H9 (cell line): ENCODE measurements around the gene GPD2. TPM values are rescaled to one million over a fixed set of nuclear protein-coding genes. Genes with fewer than 3 reads are reported as not detected.

Experiments
- DNase-seq: peaks from one replicate; pipeline ENCODE4 v3.0.0-alpha.2; 2017
- H2AFZ ChIP-seq: one replicate; pipeline ENCODE4 v1.6.1; 2013; ENCODE audit warnings: mild to moderate bottlenecking, low read length, control low read depth, moderate library complexity
- H2AK5ac ChIP-seq: 2 replicates; pipeline ENCODE4 v1.6.1; 2013; ENCODE audit warnings: low read length, control low read depth, mixed read lengths; ENCODE audit not compliant: insufficient read length
- H2BK120ac ChIP-seq: one replicate; pipeline ENCODE4 v1.6.1; 2013; ENCODE audit warnings: low read depth, mild to moderate bottlenecking, low read length, control low read depth, inconsistent platforms; ENCODE audit not compliant: poor library complexity, severe bottlenecking
- H2BK12ac ChIP-seq: 2 replicates; pipeline ENCODE4 v1.6.1; 2013; ENCODE audit warnings: low read length, control low read depth, mixed read lengths, low read depth; ENCODE audit not compliant: insufficient read length
- H2BK15ac ChIP-seq: 2 replicates; pipeline ENCODE4 v1.6.1; 2013; ENCODE audit warnings: low read depth, low read length, control low read depth
- H2BK20ac ChIP-seq: one replicate; pipeline ENCODE4 v1.6.1; 2013; ENCODE audit warnings: low read depth, mild to moderate bottlenecking, low read length, control low read depth, inconsistent platforms; ENCODE audit not compliant: poor library complexity, severe bottlenecking
- H2BK5ac ChIP-seq: 2 replicates; pipeline ENCODE4 v1.6.1; 2013; ENCODE audit warnings: low read length, control low read depth, mixed read lengths; ENCODE audit not compliant: insufficient read length
- H3K14ac ChIP-seq: 2 replicates; pipeline ENCODE4 v1.6.1; 2013; ENCODE audit warnings: low read length, control low read depth; ENCODE audit not compliant: insufficient read depth
- H3K18ac ChIP-seq: 2 replicates; pipeline ENCODE4 v1.6.1; 2013; ENCODE audit warnings: low read depth, mild to moderate bottlenecking, mixed read lengths, low read length, control low read depth; ENCODE audit not compliant: insufficient read length
- H3K23ac ChIP-seq: 2 replicates; pipeline ENCODE4 v1.6.1; 2013; ENCODE audit warnings: low read length, control low read depth, mixed read lengths, low read depth; ENCODE audit not compliant: insufficient read length
- H3K23me2 ChIP-seq: 2 replicates; pipeline ENCODE4 v1.6.1; 2013; ENCODE audit warnings: low read depth, mild to moderate bottlenecking, mixed read lengths, low read length, control low read depth; ENCODE audit not compliant: insufficient read length, poor library complexity, severe bottlenecking
- H3K27ac ChIP-seq: 2 replicates; pipeline ENCODE4 v1.5.1; 2013; ENCODE audit warnings: low read length, control low read depth, mixed read lengths, low read depth; ENCODE audit not compliant: insufficient read length
- H3K27me3 ChIP-seq: 2 replicates; pipeline ENCODE4 v1.6.1; 2013; ENCODE audit warnings: low read length, control low read depth, inconsistent platforms; ENCODE audit not compliant: insufficient read depth
- H3K4ac ChIP-seq: 2 replicates; pipeline ENCODE4 v1.6.1; 2013; ENCODE audit warnings: low read depth, mild to moderate bottlenecking, control low read depth, inconsistent platforms, low read length, moderate library complexity
- H3K4me1 ChIP-seq: 2 replicates; pipeline ENCODE4 v1.6.1; 2013; ENCODE audit warnings: low read length, control low read depth, inconsistent platforms; ENCODE audit not compliant: insufficient read depth
- H3K4me2 ChIP-seq: 2 replicates; pipeline ENCODE4 v1.6.1; 2013; ENCODE audit warnings: low read length, control low read depth, mixed read lengths; ENCODE audit not compliant: insufficient read length, insufficient read depth
- H3K56ac ChIP-seq: 2 replicates; pipeline ENCODE4 v1.6.1; 2013; ENCODE audit warnings: low read depth, mild to moderate bottlenecking, mixed read lengths, low read length, control low read depth; ENCODE audit not compliant: insufficient read length
- H3K79me1 ChIP-seq: 2 replicates; pipeline ENCODE4 v1.6.1; 2013; ENCODE audit warnings: low read depth, mild to moderate bottlenecking, moderate library complexity, low read length, control low read depth, inconsistent platforms; ENCODE audit not compliant: insufficient read depth, poor library complexity, severe bottlenecking
- H3K79me2 ChIP-seq: 2 replicates; pipeline ENCODE4 v1.6.1; 2013; ENCODE audit warnings: low read length, control low read depth, inconsistent platforms; ENCODE audit not compliant: insufficient read depth
- H3K9ac ChIP-seq: 2 replicates; pipeline ENCODE4 v1.6.1; 2013; ENCODE audit warnings: low read length, control low read depth, mixed read lengths; ENCODE audit not compliant: insufficient read length; ENCODE audit errors: extremely low read depth
- H3K9me3 ChIP-seq: one replicate; pipeline ENCODE4 v1.6.1; 2013; ENCODE audit warnings: low read depth, low read length, inconsistent platforms; ENCODE audit not compliant: control insufficient read depth
- H3T11ph ChIP-seq: one replicate; pipeline ENCODE4 v1.6.1; 2013; ENCODE audit warnings: mild to moderate bottlenecking, low read length, control low read depth, inconsistent platforms
- H4K20me1 ChIP-seq: one replicate; pipeline ENCODE4 v1.6.1; 2013; ENCODE audit not compliant: control insufficient read depth, insufficient read length, insufficient read depth
- H4K5ac ChIP-seq: 2 replicates; pipeline ENCODE4 v1.6.1; 2013; ENCODE audit warnings: low read depth, mild to moderate bottlenecking, mixed read lengths, low read length, control low read depth; ENCODE audit not compliant: insufficient read length
- H4K8ac ChIP-seq: replicated peaks from 2 replicates; pipeline ENCODE4 v1.6.1; 2013; ENCODE audit warnings: low read length, control low read depth, mixed read lengths, low read depth; ENCODE audit not compliant: insufficient read length
- H4K91ac ChIP-seq: 2 replicates; pipeline ENCODE4 v1.6.1; 2013; ENCODE audit warnings: low read depth, mild to moderate bottlenecking, moderate library complexity, mixed read lengths, low read length, control low read depth; ENCODE audit not compliant: insufficient read length
- H3K27ac Mint-ChIP-seq, 3 experiments: 2 replicates in 2 of 3; 3 replicates in 1 of 3; pipeline ENCODE4 v1.8.0; 2020 to 2021; ENCODE audit warnings: mixed read lengths in 3 of 3, mild to moderate bottlenecking in 1 of 3, moderate library complexity in 1 of 3
- H3K27me3 Mint-ChIP-seq: 2 replicates; pipeline ENCODE4 v1.8.0; 2021; ENCODE audit warnings: low read depth, mild to moderate bottlenecking, moderate library complexity, mixed read lengths
- H3K36me3 Mint-ChIP-seq, 3 experiments: 2 replicates in 2 of 3; 3 replicates in 1 of 3; pipeline ENCODE4 v1.8.0; 2020 to 2021; ENCODE audit warnings: low read depth in 3 of 3, mixed read lengths in 3 of 3; ENCODE audit not compliant: insufficient read depth in 1 of 3
- H3K4me1 Mint-ChIP-seq, 2 experiments: 2 replicates each; pipeline ENCODE4 v1.8.0; 2020; ENCODE audit warnings: mixed read lengths in 2 of 2
- H3K4me3 Mint-ChIP-seq, 2 experiments: 2 replicates in 1 of 2; 3 replicates in 1 of 2; pipeline ENCODE4 v1.8.0; 2020 to 2021; ENCODE audit warnings: mild to moderate bottlenecking in 2 of 2, mixed read lengths in 2 of 2, moderate library complexity in 1 of 2
- H3K9me3 Mint-ChIP-seq, 2 experiments: 2 replicates in 1 of 2; 3 replicates in 1 of 2; pipeline ENCODE4 v1.8.0; 2020; ENCODE audit warnings: mild to moderate bottlenecking in 2 of 2, mixed read lengths in 2 of 2, moderate library complexity in 1 of 2
- CTCF ChIP-seq: fragments of 200-600 bp; sonication (generic); conservative IDR thresholded peaks from 3 replicates; pipeline ENCODE4 v1.8.0; 2021; ENCODE audit warnings: antibody characterized with exemption, mild to moderate bottlenecking
- total RNA-seq: library from RNA; stranded (reverse); gene quantifications from 2 replicates; pipeline ENCODE4 v1.2.1, GENCODE V29; 2021

GPD2 gene
- total RNA-seq, 1 experiment from 2014 or later = 46.0 TPM

- H3K27ac ChIP-seq = no peak overlapping the region
- H3K14ac ChIP-seq = no peak overlapping the region
- Mint-ChIP-seq H3K27me3 (no peaks in the 10 kb centered on the region), H3K4me1 (peaks cover 30 to 31% of the 10 kb centered on the region in 2 experiments), H3K9me3 (peaks cover 0 to 2% of the 10 kb centered on the region in 2 experiments; a peak in 1 of 5 replicates), H3K36me3 (peaks cover 2 to 14% (median 3%) of the 10 kb centered on the region in 3 experiments; a peak in 5 of 7 replicates), H3K27ac (no peak overlapping the region), H3K4me3 (no peak overlapping the region)
- no peak overlapping the region for H2AK5ac ChIP-seq
- no peaks in the 10 kb centered on the region for H3K23me2 ChIP-seq
- H4K8ac ChIP-seq = no peak overlapping the region
- H3K56ac ChIP-seq = no peak overlapping the region
- no peaks in the 10 kb centered on the region for H3K79me2 ChIP-seq
- H3T11ph ChIP-seq = no peak overlapping the region
- no peak overlapping the region for H3K23ac ChIP-seq
- DNase-seq = no peak
- no peaks in the 10 kb centered on the region for H4K20me1 ChIP-seq
- no peak overlapping the region for H3K4ac ChIP-seq
- H3K79me1 ChIP-seq = no peaks in the 10 kb centered on the region
- no peak overlapping the region for H2BK120ac ChIP-seq
- H2BK15ac ChIP-seq = no peak overlapping the region
- H2BK5ac ChIP-seq = no peak overlapping the region
- H3K4me1 ChIP-seq = peaks cover 5% of the 10 kb centered on the region; the same call in 1 of the 2 replicates
- H4K5ac ChIP-seq = no peak overlapping the region
- no peak overlapping the region for H2AFZ ChIP-seq
- no peak for TF ChIP-seq CTCF
- no peak overlapping the region for H3K4me2 ChIP-seq
- H4K91ac ChIP-seq = no peak overlapping the region
- no peak overlapping the region for H2BK20ac ChIP-seq
- H3K18ac ChIP-seq = no peak overlapping the region
- H3K9me3 ChIP-seq = no peaks in the 10 kb centered on the region
- H3K27me3 ChIP-seq = no peaks in the 10 kb centered on the region
- H3K9ac ChIP-seq = no peak overlapping the region
- no peak overlapping the region for H2BK12ac ChIP-seq
These were observed 35.6 kb downstream of the GPD2 start for GRCh38 chr2:156471762-156472161.
